Gastrocnemius medialis (tissue), 4 donors: ENCODE measurements around the gene PTPN4. TPM values are rescaled to one million over a fixed set of nuclear protein-coding genes. Genes with fewer than 3 reads are reported as not detected.

Experiments used
- ATAC-seq, 2 donors: fragments of 150-250 bp; one replicate each; pipeline ENCODE4 v1.9.1; 2016
- DNase-seq, 2 donors: peaks; one replicate each; pipeline ENCODE4 v3.0.0-alpha.2; 2019
- H3K27ac ChIP-seq, 4 donors: fragments of 200-600 bp; sonication (generic); 1 replicate in 1 of 4; 2 replicates in 3 of 4; pipeline ENCODE4 v1.5.1; 2016 to 2018; ENCODE audit warnings: mild to moderate bottlenecking in 2 of 4, moderate library complexity in 1 of 4
- H3K27me3 ChIP-seq, 3 donors: fragments of 200-600 bp; sonication (generic) in 2 of 3; 1 replicate in 1 of 3; 2 replicates in 2 of 3; pipeline versions ENCODE4 v1.5.1 to v1.6.0; 2016 to 2019; ENCODE audit warnings: mild to moderate bottlenecking in 1 of 3, moderate library complexity in 1 of 3
- H3K36me3 ChIP-seq, 2 donors: fragments of 200-600 bp; sonication (generic) in 1 of 2; one replicate each; pipeline ENCODE4 v1.5.1; 2017 to 2018
- H3K4me1 ChIP-seq, 2 donors: fragments of 200-600 bp; sonication (generic) in 1 of 2; one replicate each; pipeline ENCODE4 v1.5.1; 2016 to 2017; ENCODE audit warnings: mild to moderate bottlenecking in 2 of 2
- H3K4me3 ChIP-seq, 4 donors: fragments of 200-600 bp; sonication (generic) in 3 of 4; 1 replicate in 1 of 4; 2 replicates in 3 of 4; pipeline ENCODE4 v1.5.1; 2016 to 2019; ENCODE audit warnings: mild to moderate bottlenecking in 2 of 4
- H3K9me3 ChIP-seq, 3 donors: fragments of 200-600 bp; sonication (generic) in 2 of 3; 1 replicate in 1 of 3; 2 replicates in 2 of 3; pipeline ENCODE4 v1.5.1; 2016 to 2019
- CTCF ChIP-seq, 5 experiments: fragments of 450-650 bp in 3 of 5; fragments of 200-600 bp in 2 of 5; sonication (generic) in 2 of 5; IDR thresholded peaks in 4 of 5; conservative IDR thresholded peaks in 1 of 5; 1 replicate in 4 of 5; 2 replicates in 1 of 5; pipeline ENCODE4 v1.5.1; 2016 to 2019; ENCODE audit warnings: antibody characterized with exemption in 5 of 5, mild to moderate bottlenecking in 3 of 5, moderate library complexity in 3 of 5
- POLR2A ChIP-seq, 2 donors: fragments of 450-650 bp; IDR thresholded peaks; one replicate each; pipeline ENCODE4 v1.6.1; 2017; ENCODE audit warnings: antibody characterized with exemption in 2 of 2, mild to moderate bottlenecking in 2 of 2, moderate library complexity in 2 of 2
- in situ Hi-C, 4 donors: fragments of 200-750 bp; cut with MboI; loops; one replicate each; pipeline versions ENCODE4 v1.15.0 to v1.8.0; 2017; ENCODE audit warnings: low sequenced_read_pairs in 4 of 4
- intact Hi-C: fragments of 100-400 bp; cut with DNase I; formaldehyde crosslinking; loops from one replicate; pipeline ENCODE4 v1.15.1; 2023; ENCODE audit warnings: low total_unique reads
- total RNA-seq, 4 donors: library from RNA; depleted of rRNA; stranded (reverse); fragments of >200 nt; gene quantifications; one replicate each; pipeline versions ENCODE4 v1.1.0 to v1.2.3, GENCODE V29; 2016

Gene PTPN4
- total RNA-seq, 4 donors from 2014 or later, result 12.7 to 37.8 (median 33.5) TPM

- H3K27ac ChIP-seq, result no peak overlapping the region
- ATAC-seq (no peak), DNase-seq (no peak)
- in situ Hi-C loops, result no loop called here
- no peaks in the 10 kb centered on the region for H3K36me3 ChIP-seq
- H3K4me3 ChIP-seq, result no peak overlapping the region
- H3K9me3 ChIP-seq, result no peaks in the 10 kb centered on the region
- H3K4me1 ChIP-seq, result peaks cover 4 to 20% of the 10 kb centered on the region in 2 donors
- intact Hi-C loops, result no loop called here
- no peaks in the 10 kb centered on the region for H3K27me3 ChIP-seq
- TF ChIP-seq POLR2A (IDR thresholded peaks at IDR 0.05) (no peak), CTCF (IDR thresholded peaks at IDR 0.05 in 4 of 5, conservative IDR thresholded peaks at IDR 0.05 in 1 of 5) (no peak)
These were observed 15.3 kb upstream of the PTPN4 start for GRCh38 chr2:119744335-119744939.

DNA sequence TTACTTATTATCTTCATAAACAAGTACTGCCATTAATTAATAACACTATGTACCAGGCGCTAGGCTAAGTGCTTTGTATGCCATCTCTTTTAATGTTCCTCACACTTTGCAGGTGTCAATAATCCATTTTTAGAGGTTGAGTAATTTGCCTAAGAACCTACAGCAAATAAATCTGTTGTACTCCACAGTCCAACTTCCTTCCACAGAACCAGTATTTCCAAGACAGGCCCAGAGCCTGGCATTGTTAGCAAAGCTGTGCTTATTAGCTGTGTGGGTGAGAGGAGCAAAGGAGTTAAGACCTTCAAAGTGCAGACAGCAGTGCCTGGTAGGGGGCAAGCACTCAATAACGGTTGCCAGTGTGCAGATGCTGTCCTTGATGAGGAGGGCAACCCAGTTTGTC, 14.2 kb upstream of the PTPN4 start:
- no peak overlapping the region for H3K4me3 ChIP-seq
- intact Hi-C loops, result no loop called here
- no peaks in the 10 kb centered on the region for H3K9me3 ChIP-seq
- DNase-seq (no peak), ATAC-seq (no peak)
- TF ChIP-seq CTCF (IDR thresholded peaks at IDR 0.05 in 4 of 5, conservative IDR thresholded peaks at IDR 0.05 in 1 of 5) (no peak), POLR2A (IDR thresholded peaks at IDR 0.05) (no peak)
- H3K27me3 ChIP-seq, result no peaks in the 10 kb centered on the region
- no peaks in the 10 kb centered on the region for H3K36me3 ChIP-seq
- H3K4me1 ChIP-seq, result peaks cover 0 to 13% of the 10 kb centered on the region in 2 donors
- no peak overlapping the region for H3K27ac ChIP-seq
- in situ Hi-C loops, result no loop called here

DNA sequence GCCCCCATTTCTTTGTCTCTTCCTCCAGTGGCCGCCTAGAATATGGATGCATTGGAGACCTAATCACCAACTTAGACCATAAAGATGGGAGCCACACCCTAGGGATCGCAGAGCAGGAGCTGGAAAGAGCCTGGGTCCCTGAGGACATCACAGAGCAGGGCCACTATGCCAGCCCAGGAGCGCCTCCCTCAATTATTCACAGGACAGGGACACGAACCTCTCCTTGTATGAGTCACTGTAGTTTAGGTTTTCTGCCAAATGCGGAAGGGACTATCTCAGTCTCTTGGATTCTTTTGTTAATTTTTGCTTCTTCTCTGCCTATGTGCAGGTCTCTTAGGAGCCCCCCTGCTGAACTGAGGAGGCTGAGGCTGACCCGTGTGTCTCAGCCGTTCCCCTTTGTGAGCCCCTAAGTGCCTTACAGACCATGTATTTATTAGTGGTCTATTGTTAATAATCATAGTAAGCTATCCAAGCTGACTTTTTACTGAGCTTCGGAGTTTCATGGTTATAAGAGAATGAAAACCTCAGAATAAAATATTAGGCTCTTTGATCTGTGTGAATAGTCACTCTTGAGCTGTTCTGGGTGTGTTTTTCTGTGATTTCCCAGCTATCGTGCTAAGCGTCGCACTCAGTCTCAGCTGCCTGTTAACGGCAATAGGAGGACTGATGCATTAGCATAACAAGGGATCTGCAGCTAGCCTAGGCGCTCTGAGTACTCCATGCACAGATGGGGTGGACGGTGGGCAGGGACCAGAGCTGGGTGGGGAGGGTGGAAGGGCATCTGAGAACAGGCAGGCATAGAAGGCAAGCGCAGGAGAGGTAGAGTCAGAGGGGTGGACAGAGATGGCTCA, 12.7 kb upstream of the PTPN4 start:
- Histone ChIP-seq H3K27ac (no peak overlapping the region), H3K4me1 (peaks cover 0 to 7% of the 10 kb centered on the region in 2 donors), H3K9me3 (no peaks in the 10 kb centered on the region), H3K4me3 (no peak overlapping the region), H3K27me3 (no peaks in the 10 kb centered on the region), H3K36me3 (no peaks in the 10 kb centered on the region)
- no peak for DNase-seq
- in situ Hi-C loops, result no loop called here
- TF ChIP-seq POLR2A (IDR thresholded peaks at IDR 0.05) (no peak), CTCF (IDR thresholded peaks at IDR 0.05 in 4 of 5, conservative IDR thresholded peaks at IDR 0.05 in 1 of 5) (no peak)
- ATAC-seq, result no peak
- intact Hi-C loops, result no loop called here

- no peak for TF ChIP-seq CTCF (IDR thresholded peaks at IDR 0.05 in 4 of 5, conservative IDR thresholded peaks at IDR 0.05 in 1 of 5)
- TF ChIP-seq POLR2A (IDR thresholded peaks at IDR 0.05), result no peak
- H3K9me3 ChIP-seq, result no peaks in the 10 kb centered on the region
- no peak for DNase-seq
- H3K36me3 ChIP-seq, result no peaks in the 10 kb centered on the region
- H3K27me3 ChIP-seq, result no peaks in the 10 kb centered on the region
- ATAC-seq, result no peak
- no peak overlapping the region for H3K4me3 ChIP-seq
- no peak overlapping the region for H3K27ac ChIP-seq
- in situ Hi-C loops (no loop called here), intact Hi-C loops (no loop called here)
- H3K4me1 ChIP-seq, result peaks cover 0 to 7% of the 10 kb centered on the region in 2 donors
These were observed 11.6 kb upstream of the PTPN4 start for GRCh38 chr2:119748135-119748534.
